IPS-18c (cell line): ENCODE measurements around the gene ZNF641.

Source experiments
- H3K4me3 ChIP-seq: 2 replicates; pipeline ENCODE4 v1.7.0; 2013; ENCODE audit warnings: low read depth, mild to moderate bottlenecking, low read length, moderate library complexity; ENCODE audit not compliant: insufficient read depth
- H3K9me3 ChIP-seq: one replicate; pipeline ENCODE4 v1.6.1; 2013; ENCODE audit warnings: mild to moderate bottlenecking, low read length, moderate library complexity; ENCODE audit not compliant: control insufficient read depth, insufficient read depth

The ZNF641 gene

DNA sequence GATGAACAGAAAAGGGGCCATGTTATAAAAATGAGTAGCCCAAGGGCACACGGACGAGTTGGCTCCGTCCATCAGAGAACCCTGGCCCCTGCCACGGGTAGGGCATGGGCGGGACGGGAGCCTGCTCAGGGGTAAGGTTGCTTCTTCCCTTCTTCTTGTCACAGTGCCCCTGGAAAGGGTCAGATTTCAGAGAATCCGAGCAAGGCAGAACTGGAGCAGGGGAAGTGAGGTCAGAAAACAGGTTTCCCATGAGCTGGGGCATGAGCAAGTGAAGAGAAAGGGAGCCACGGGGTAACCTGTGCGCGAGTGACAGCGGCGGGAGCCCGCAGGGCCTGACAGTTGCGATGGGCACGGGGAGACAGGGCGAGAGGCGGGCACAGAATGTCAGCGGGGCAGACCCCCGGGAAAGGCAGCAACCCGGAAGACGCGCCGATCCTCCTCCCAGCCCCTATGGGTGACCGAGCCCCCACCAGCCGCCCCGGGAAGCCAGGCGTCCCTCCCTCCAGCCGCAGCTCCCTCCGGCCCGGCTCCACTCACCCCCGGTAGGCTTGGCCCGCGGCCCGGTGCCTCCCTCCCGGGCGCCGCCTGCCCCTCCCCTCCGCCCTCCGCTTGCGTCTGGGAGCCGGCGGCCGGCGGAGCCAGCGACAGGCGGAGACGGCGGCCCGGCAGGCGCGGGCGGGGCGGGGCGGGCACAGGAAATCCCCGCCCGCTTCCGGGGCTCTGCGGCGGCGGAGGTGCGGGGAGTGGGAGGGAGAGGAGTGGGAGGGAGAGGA lies at the start of gene ZNF641:
TSS of gene ZNF641 (minus strand) at position 671 of the 773 bp plus-strand sequence. CDS start 2,829 bp downstream, outside the sequence.
- peak within 1 kb of the TSS; percentile 73 for H3K4me3 ChIP-seq
- H3K9me3 ChIP-seq, result no peaks in the 10 kb centered on the region

DNA sequence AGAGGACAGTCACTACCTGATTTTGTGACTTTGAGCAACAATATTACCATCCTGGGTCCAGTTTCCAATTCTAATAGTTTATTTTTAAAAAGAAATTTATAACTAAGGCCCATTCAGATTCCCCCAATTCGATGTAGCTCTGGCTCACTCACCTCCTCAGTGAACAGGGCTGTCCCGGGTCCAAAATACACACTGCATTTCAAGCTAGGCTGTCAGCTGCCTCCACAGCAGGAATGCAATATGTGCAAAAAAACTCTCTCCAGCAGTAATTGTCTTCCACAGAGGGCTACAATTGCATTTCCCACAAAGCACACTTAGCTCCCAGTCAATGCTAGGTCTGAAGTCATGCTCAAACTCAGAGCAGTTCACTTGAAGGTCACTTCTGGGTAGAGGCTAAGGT lies 39.3 kb upstream of the ZNF641 start:
- H3K9me3 ChIP-seq, result no peaks in the 10 kb centered on the region
- H3K4me3 ChIP-seq, result no peak overlapping the region

DNA sequence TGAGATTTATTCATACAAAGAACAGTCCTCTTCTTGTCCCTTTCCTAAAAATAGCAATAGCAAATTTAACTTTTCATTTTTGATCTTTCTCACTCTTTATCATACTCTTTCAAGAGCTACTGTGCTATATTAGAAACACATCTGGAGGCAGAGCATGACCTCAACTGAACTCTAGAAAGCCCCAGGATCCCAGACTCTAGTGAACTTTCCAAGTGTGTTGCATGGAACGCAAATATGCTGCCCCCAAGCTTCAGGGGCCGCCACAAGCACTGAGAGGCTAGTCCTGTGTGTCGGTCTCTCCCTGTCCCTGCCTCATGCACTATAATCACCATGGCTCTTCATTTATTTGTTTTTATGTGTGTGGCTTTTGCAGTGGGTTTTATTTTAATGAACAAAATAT lies 38.7 kb upstream of the ZNF641 start:
- Histone ChIP-seq H3K4me3 (no peak overlapping the region), H3K9me3 (no peaks in the 10 kb centered on the region)

DNA sequence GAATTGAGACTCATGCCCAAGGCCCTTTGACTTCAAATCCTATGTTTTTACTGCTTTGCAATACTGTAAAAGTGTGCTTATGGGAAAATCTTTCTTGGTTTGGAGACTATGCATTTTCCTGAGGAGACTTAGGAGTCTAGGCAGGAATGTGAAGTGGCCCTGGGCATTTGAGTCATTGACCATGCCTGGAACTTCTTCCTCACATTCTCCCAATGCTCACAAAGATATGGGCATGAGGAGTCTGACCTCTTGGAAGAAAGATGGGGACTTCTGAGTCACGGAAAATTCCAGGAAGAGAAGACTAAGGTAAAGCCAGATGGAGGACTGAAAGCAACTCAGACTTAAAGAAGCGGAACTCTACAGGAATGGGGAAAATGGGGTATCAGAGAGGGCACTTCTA lies 38.2 kb upstream of the ZNF641 start:
- Histone ChIP-seq H3K9me3 (no peaks in the 10 kb centered on the region), H3K4me3 (no peak overlapping the region)

DNA sequence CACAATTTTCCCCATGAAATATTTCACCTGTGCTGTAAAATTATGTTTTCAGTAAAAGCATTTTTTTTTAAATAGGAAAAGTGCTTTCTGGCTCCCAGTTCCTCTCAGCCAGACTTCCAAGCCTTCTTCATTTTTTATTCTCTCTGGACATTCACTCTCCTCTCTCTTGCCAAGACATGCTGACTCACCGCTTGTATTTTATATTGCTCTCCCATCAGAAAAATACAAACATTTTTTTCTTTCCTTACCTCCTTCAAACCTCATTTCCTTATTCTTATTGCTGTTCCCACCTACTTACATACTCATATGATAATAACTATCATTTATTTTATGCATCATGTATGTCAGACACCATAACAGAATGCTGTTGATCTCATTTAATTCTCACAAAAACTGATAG lies 37.7 kb upstream of the ZNF641 start:
- no peak overlapping the region for H3K4me3 ChIP-seq
- no peaks in the 10 kb centered on the region for H3K9me3 ChIP-seq

DNA sequence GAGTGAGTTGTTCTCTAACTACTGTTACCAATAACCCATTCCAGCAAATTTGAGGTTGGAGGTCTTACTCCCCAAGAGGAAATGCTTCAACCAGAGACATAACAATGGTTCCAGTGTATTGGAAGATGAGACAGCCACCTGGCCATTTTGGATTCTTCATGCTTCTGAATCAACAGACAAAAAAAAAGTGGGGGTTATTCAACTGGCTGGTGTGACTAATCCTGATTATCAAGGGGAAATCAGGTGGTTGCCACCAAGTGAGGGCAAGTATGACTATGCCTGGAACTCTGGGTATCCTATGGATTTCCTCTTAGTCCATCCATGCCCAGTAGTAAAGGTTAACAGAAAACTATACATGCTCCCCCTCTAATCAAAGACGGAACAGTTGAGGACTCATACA lies 29.9 kb upstream of the ZNF641 start:
- Histone ChIP-seq H3K4me3 (no peak overlapping the region), H3K9me3 (no peaks in the 10 kb centered on the region)

DNA sequence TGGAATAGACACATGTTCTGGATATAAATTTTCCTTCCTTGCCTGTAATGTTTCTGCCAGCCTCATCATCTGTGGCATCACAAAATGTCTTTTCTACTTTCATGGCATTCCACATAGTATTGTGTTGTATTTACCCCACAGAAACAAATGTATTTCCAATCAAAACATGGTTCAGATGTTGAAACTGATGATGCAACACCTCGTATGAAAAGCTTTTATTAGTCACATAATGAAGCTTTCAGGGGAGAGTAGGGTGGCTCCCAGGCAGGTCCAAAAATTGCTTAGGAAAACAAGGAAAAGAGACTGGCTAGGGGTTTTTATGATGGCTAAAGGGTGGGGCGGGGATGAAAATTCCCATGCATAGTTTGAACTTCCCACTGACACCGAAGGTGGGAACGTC lies 29.1 kb upstream of the ZNF641 start:
- Histone ChIP-seq H3K9me3 (no peaks in the 10 kb centered on the region), H3K4me3 (no peak overlapping the region)

DNA sequence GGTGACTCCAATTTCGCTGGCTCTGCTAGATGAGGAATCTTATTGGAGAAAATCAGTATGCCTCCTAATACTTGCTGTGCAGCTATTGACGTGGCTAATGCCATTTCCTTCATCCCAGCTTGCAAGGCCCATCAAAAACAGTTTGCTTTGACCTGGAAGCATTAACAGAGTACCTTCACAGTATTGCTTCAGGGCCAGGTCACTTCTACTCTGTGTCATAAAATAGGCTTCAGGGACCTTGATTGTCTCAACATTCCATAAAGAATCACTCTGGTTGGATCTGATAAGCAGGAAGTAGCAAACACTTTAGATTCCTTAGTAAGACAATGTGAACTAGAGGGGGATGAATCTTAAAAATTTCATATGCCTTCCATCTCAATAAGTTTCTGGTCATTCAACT lies 26.9 kb upstream of the ZNF641 start:
- H3K9me3 ChIP-seq, result no peaks in the 10 kb centered on the region
- no peak overlapping the region for H3K4me3 ChIP-seq

DNA sequence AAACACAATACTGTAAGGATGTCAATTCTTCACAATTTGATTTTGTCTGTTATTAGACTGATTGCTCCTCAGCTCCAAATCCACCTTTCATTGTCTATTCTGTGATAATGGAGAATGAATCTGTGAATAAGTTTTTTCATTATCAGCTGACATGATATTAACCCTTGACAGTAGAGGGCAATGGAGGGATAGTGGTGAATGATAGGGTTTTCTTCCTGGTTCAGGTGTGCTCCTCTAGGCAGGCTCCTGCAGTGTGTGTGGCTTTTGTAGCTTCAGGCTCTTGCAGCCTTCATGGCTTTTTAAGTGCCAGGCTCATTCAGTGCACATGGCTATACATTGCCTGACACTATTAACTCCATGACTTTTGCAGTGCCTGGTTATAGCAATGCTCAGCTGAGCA lies 23.4 kb upstream of the ZNF641 start:
- H3K9me3 ChIP-seq, result no peaks in the 10 kb centered on the region
- no peak overlapping the region for H3K4me3 ChIP-seq

DNA sequence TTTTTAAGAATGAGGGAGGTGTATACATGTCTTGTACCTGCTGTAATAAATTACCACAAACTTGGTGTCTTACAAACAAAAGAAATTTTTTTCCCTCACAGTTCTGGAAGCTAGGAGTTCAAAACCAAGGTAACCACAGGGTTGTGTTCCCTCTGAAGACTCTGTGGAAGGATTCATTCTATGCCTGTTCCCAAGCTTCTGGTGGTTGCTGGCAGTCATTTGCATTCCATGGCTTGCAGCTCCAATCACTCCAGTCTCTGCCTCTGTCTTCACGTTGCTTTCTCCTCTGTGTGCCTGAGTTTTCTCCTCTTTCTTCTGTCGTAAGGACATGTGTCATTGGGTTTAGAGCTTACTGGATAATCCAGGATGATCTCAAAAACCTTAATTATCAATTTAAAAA lies 15.4 kb upstream of the ZNF641 start:
- H3K4me3 ChIP-seq, result no peak overlapping the region
- H3K9me3 ChIP-seq, result no peaks in the 10 kb centered on the region

DNA sequence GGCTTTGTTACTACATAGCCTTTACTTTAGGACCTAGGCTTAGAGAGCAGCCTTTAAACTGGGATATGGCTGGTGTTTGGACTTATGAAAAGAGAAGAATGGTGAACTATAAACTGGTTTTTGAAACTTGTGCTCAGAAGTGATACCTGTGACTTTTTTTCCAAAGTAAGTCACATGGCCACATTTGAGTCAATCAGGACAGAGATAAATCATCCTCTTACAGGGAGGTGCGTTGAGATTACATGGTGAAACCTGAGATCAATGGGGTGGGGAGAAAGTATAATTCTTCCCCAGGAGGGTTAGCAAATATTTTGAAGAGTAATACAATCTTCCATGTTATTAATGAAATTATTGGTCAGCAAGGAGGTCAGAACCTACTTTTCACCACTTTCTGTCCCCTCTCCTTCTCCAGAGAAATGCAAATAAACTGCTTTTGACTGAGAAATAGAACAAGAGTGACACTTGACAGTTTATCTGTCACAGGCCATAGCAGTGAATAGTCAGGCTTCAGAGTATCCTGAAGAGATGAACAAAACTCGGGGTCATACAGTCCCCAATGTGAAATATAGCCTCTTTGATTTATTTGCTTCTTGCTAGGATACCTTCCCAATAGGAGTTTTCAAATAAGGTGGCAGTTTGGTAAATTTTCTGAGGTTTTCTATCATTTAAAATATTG lies 11.1 kb upstream of the ZNF641 start:
- no peak overlapping the region for H3K4me3 ChIP-seq
- H3K9me3 ChIP-seq, result no peaks in the 10 kb centered on the region

DNA sequence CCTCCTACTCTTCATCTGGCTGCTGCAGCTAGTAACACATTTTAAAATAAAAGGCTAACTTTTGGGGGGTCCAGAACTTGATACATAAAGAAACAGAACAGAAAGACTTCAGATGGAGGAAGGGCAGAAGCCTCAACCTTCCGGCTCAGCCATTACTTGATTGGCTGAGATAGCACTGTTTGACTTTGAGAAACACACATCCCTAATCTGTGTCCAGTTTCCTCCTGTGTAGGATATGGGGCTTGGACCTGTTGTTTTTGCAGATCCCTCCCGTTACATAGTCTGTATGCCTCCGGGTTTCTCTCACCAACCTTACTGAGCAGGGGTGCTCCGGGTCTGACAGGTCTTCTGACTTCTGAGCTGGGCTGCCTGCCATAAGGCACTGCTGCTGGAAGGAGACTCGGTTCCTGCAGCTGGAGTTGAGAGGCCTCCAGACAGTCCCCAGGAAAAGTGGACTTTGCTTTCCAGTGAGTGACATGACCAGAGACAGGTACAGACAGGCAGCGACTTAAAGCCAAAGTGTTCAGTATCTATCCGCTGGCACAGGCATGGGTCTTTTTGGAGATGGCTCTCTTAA lies 8.3 kb upstream of the ZNF641 start:
- H3K9me3 ChIP-seq, result no peaks in the 10 kb centered on the region
- H3K4me3 ChIP-seq, result no peak overlapping the region

DNA sequence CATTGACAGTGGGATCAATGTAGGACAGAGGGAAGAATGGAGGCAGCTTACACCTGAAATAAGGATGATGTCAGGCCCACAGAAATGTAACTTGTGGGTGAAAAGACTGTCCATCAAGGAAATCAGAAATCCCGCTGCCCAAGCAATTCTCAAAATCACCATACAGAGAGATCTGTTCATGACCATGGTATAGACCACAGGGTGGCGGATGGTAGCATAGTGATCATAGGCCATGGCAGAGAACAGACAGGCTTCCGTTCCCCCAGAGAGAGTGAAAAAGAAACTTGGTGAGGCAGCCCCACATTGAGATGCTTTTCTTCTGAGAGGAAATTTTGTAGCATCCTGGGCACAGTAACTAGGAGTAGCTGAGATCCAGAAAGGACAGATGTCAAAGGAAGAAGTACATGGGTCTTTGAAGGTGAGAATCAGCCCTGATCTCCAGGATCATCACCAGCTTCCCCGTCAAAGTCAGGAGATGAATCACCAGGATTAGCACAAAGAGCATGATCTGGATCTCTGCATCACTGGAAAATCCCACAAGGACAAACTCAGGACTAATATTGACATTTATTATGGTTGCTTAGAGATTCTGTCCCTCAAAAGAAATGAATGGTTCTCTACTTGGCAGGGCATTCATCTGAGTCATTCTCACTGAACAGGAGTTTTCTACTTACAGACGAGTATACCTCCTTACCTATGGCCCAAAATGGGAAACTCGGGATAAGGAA lies 5.5 kb upstream of the ZNF641 start:
- no peak overlapping the region for H3K4me3 ChIP-seq
- no peaks in the 10 kb centered on the region for H3K9me3 ChIP-seq

DNA sequence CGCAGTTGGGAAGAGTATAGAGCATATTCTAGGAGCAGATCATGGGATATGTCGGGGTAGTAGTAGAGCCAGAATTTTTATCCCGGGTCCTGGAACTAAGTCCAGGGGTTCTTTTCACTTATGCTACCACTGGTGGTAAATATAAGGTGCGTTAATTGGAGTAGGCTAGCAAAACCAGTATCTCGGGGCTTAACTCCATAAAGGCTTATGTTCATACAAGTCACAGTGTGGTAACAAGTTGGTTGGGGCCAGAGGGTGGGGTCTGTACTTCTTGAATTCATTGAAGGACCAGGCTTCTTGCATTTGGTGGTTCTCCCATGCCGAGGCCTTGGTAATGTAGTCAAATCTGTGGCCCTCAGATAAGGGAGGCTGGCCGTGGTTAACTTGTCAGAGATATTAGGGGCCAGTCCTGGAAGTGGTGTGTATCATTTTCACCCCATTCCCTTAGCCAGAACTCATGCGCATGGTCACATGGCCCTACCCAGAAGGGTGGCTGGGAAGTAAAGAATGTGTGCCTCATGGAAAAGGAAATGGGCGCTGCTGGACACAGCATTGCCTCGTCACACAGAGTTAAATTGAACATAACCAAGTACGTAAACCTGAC lies 1.5 kb upstream of the ZNF641 start:
- Histone ChIP-seq H3K9me3 (no peaks in the 10 kb centered on the region), H3K4me3 (no peak overlapping the region)

DNA sequence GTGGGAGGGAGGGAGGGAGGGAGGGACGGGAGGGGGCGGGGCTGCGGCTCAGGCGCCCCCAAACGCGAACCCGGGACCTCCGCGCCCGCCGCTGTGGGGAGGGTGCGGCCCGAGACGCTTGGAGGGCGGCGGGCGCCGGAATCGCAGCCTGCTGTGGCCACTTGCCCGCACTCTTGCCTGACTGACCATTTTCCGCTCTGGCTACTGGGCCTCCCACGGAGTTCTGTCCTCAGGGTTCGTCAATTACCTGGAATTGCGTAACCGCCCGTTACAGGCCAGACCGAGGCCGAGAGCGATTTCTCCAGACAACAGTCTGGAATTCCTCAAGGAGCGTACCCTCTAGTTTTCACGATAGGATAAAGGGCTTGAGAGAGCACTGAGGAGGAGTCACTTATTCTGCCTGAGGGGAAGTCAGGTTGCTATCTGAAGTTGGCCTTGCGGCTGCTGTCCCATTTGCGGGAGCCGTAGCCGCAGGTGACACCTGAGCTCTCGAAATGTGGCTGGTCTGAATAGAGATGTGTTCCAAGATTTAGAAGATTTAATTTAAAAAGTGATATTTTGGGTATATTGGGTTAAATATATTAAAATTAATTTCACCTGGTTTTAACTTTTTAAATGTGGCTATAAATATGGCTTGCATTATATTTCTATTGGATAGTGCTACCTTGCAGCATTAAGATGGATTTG lies 446 bp upstream of the ZNF641 start:
- Histone ChIP-seq H3K4me3 (peak overlapping the region; percentile 73), H3K9me3 (no peaks in the 10 kb centered on the region)

DNA sequence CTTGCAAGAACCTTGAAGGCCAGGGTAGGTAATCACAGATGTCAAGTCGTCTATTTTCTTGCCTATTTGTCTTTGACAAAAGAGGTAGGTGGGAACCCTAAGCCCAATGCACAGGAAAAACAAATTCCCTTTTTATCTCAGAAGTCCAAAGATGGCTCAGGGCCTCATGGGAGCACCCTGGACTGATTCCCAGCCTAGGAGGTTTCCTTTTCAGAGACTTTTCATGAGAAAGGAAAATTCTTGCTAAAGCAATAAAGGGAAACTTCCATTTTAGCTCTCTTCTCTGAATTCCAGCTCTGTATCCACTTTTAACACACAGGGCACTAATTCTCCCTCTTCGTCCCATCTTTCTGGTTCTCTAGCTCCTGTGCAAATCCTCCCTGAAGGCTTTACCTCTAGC lies 1.2 kb downstream of the ZNF641 start:
- Histone ChIP-seq H3K9me3 (no peaks in the 10 kb centered on the region), H3K4me3 (peak overlapping the region; percentile 65; the same call in 1 of the 2 replicates)

DNA sequence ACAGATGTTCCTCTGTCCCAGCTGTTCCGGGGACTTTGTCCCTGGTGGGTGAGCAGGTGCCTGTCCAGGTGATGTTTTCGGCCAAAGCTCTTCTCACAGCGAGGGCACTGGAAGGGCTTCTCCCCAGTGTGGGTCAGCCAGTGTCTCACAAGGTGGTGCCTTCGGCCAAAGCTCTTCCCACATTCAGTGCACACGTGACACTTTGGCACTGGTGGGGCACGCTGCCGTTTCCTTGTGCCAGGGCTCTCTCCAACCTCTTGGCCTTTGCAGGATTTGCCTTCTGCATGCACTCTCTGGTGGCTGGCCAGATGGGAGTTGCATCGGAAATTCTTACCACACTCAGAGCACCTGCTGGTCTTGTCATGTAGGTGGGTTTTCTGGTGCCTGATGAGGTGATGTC lies 7.7 kb downstream of the ZNF641 start:
- no peak overlapping the region for H3K4me3 ChIP-seq
- H3K9me3 ChIP-seq, result no peaks in the 10 kb centered on the region
